Glutamatergic neuron (in vitro differentiated cells): Measurements from ENCODE around the gene TNRC18. TPM values are rescaled to one million over a fixed set of nuclear protein-coding genes. Genes with fewer than 3 reads are reported as not detected.
"Not testable (repeated sequence)": the region's sequence is repeated elsewhere in the genome, so short reads cannot be mapped to it uniquely, and the experiment has no call there.

ENCODE experiments used
- DNase-seq: peaks from one replicate; pipeline ENCODE4 v3.0.0; 2022
- H3K27ac Mint-ChIP-seq: one replicate; pipeline ENCODE4 v1.8.0; 2020; ENCODE audit warnings: mild to moderate bottlenecking, mixed read lengths, inconsistent platforms; ENCODE audit not compliant: unreplicated experiment
- H3K27me3 Mint-ChIP-seq: one replicate; pipeline ENCODE4 v1.8.0; 2020; ENCODE audit warnings: mild to moderate bottlenecking, moderate library complexity, mixed read lengths, inconsistent platforms; ENCODE audit not compliant: unreplicated experiment
- H3K36me3 Mint-ChIP-seq: one replicate; pipeline ENCODE4 v1.8.0; 2020; ENCODE audit warnings: mild to moderate bottlenecking, mixed read lengths, inconsistent platforms; ENCODE audit not compliant: unreplicated experiment
- H3K4me1 Mint-ChIP-seq: one replicate; pipeline ENCODE4 v1.8.0; 2020; ENCODE audit warnings: mild to moderate bottlenecking, low read depth, mixed read lengths, inconsistent platforms; ENCODE audit not compliant: unreplicated experiment
- H3K4me3 Mint-ChIP-seq: one replicate; pipeline ENCODE4 v1.8.0; 2020; ENCODE audit warnings: mild to moderate bottlenecking, mixed read lengths, inconsistent platforms; ENCODE audit not compliant: unreplicated experiment
- H3K9me3 Mint-ChIP-seq: one replicate; pipeline ENCODE4 v1.8.0; 2020; ENCODE audit warnings: mild to moderate bottlenecking, moderate library complexity, mixed read lengths, inconsistent platforms; ENCODE audit not compliant: unreplicated experiment
- total RNA-seq: library from RNA; stranded (reverse); fragmentation: NEBNext Ultra II Directional; extraction: Animal tissue kit (Norgen Biotek cat#: 25700); gene quantifications from one replicate; pipeline ENCODE4 v1.2.1, GENCODE V29; 2021; ENCODE audit not compliant: unreplicated experiment
- TF ChIP-seq, protein P1 (sequence below): fragments of 200-600 bp; sonication (generic); IDR thresholded peaks from one replicate; pipeline ENCODE4 v1.5.0; 2021; ENCODE audit not compliant: partially characterized antibody, unreplicated experiment

The TNRC18 gene
- total RNA-seq, 1 donor from 2014 or later = 54.6 TPM

DNA sequence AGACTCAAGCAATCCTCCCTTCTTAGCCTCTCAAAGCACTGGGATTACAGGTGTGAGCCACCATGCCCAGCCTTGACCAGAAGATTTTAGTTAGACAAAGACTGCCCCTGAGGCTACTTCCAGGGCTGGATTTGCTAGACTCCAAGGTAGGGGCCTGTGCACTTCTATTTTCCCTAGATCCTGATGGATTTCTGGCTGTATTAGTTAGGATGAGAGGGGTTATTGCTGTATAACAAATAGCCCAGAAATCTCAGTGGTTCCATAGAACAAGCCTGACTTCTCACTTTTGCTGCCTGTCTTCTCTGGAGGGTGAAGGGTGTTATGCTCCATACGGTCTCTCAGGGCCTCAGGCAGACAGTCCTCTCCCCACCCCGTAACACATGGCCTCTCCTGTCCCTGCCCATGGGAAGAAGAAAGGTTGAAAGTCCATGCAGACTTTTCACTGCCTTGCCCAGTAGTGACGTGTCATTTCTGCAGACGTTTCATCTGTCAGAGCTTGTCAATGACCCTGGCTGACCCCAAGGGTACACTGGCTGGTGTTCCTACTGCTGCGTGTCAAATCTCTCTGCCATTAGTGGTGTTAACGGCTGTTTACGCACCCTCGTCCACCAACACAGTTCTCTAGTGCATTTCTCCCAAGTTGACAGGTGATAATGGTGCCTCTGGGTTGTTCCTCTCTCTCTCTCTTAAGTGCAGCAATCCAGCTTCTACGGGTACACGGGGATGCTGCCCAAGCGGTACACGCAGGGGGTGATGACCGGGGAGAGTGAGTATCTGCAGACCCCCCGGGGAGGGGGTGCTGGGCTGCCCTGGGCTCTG is 129.3 kb downstream of the TNRC18 start:
- Mint-ChIP-seq H3K9me3 (peaks cover 4% of the 10 kb centered on the region), H3K36me3 (peaks cover 11% of the 10 kb centered on the region), H3K4me3 (no peak overlapping the region), H3K27me3 (peaks cover 13% of the 10 kb centered on the region), H3K4me1 (no peaks in the 10 kb centered on the region), H3K27ac (no peak overlapping the region)
- no peak for DNase-seq
- TF ChIP-seq, protein P1, sequence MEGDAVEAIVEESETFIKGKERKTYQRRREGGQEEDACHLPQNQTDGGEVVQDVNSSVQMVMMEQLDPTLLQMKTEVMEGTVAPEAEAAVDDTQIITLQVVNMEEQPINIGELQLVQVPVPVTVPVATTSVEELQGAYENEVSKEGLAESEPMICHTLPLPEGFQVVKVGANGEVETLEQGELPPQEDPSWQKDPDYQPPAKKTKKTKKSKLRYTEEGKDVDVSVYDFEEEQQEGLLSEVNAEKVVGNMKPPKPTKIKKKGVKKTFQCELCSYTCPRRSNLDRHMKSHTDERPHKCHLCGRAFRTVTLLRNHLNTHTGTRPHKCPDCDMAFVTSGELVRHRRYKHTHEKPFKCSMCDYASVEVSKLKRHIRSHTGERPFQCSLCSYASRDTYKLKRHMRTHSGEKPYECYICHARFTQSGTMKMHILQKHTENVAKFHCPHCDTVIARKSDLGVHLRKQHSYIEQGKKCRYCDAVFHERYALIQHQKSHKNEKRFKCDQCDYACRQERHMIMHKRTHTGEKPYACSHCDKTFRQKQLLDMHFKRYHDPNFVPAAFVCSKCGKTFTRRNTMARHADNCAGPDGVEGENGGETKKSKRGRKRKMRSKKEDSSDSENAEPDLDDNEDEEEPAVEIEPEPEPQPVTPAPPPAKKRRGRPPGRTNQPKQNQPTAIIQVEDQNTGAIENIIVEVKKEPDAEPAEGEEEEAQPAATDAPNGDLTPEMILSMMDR = no peak

DNA sequence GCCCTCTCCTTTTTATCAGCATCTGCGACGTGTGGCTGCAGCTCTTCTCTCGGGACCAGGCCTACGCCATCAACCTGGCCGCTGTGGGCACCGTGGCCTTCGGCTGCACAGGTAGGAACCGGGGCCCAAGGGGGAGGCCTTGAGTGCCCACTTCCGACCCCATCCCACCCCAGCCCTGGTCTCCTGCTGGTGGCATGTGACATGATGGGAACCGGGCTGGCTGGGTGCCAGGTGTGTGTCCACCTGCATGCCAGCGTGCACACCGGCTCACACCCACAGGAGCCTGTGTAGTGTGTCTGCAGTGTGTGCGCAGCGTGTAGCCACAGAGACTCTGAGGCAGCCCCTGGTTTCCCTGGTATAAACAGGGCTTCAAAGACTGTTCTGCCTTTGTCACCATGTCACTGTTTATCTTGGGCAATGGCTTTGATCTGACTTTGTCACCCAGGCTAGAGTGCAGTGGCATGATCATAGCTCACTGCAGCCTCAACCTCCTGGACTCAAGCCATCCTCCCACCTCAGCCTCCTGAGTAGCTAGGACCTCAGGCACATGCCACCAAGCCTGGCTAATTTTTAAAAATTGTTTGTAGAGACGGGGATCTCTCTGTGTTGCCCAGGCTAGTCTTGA is 131.8 kb downstream of the TNRC18 start:
- H3K27ac Mint-ChIP-seq = not testable (repeated sequence)
- peaks cover 11% of the 10 kb centered on the region for H3K36me3 Mint-ChIP-seq

DNA sequence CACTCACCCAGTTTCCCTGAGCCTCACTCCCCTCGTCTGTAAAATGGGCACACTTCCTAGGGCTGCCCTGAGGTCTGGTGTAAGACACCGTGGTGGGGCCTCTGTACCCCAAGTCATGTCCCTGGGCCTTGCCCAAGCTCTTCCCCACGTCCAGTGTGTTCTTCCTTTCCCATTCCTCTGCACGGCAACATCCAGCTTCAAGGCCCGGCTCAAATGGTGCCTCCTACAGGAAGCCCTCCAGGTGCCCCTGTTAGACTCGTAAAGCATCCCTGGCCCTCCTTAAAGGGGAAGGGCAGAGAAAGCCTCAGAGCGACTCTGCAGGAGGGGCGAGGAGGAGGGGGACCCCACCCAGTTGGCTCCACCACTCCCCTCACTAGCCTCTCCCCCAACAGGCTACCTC is 132.3 kb downstream of the TNRC18 start:
- H3K36me3 Mint-ChIP-seq = peaks cover 11% of the 10 kb centered on the region
- H3K4me3 Mint-ChIP-seq = no peak overlapping the region
- TF ChIP-seq, protein P1 = no peak
- DNase-seq = no peak
- no peaks in the 10 kb centered on the region for H3K4me1 Mint-ChIP-seq
- H3K27ac Mint-ChIP-seq = no peak overlapping the region
- H3K27me3 Mint-ChIP-seq = peaks cover 9% of the 10 kb centered on the region
- H3K9me3 Mint-ChIP-seq = no peaks in the 10 kb centered on the region

More for the DNA sequence above, 131.8 kb downstream of the TNRC18 start:
- not testable (repeated sequence) for DNase-seq, H3K9me3 Mint-ChIP-seq, H3K4me3 Mint-ChIP-seq, H3K27me3 Mint-ChIP-seq, H3K4me1 Mint-ChIP-seq

DNA sequence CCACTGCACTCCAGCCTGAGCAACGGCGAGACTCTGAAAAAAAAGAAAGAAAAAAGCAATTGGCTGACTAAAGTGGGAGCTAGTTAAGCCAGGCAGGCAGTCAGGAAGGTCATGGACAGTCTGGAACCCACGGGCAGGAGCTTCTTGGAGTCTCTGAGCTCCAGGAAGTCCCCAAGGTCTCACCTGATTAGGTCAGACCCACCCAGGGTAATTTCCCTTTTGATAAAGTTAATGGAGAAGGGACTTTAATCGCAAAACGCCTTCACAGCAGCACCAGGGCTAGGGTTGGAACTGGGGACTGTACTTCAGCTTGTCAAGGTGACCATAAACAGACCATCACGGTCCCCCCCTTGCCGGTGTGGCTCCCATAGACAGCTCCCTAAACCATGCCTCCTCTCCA is 134.3 kb downstream of the TNRC18 start:
- DNase-seq = no peak
- H3K27me3 Mint-ChIP-seq = peaks cover 6% of the 10 kb centered on the region
- TF ChIP-seq, protein P1 = no peak
- no peaks in the 10 kb centered on the region for H3K4me1 Mint-ChIP-seq
- H3K9me3 Mint-ChIP-seq = peaks cover 2% of the 10 kb centered on the region
- no peak overlapping the region for H3K27ac Mint-ChIP-seq
- peaks cover 2% of the 10 kb centered on the region for H3K36me3 Mint-ChIP-seq
- no peak overlapping the region for H3K4me3 Mint-ChIP-seq

DNA sequence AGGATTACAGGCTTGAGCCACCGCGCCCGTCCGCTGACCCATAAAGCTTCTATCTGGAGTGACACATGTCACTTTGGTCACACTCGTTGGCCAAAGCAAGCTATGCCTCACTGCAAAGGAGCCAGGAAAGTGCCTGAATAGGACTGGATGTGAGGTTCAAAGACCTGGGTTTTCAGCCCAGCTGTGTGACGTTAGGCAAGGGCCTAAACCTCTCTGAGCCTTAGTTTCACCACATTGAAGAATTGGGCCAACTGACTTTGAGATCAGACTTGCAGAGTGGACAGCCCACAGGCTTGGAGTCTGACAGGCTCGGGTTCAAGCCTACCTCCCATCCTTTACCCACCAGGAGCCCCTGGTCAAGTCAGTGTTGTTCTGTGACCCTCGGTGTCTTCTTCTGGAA is 135.1 kb downstream of the TNRC18 start:
- H3K4me3 Mint-ChIP-seq, H3K27me3 Mint-ChIP-seq, H3K4me1 Mint-ChIP-seq, H3K27ac Mint-ChIP-seq, H3K36me3 Mint-ChIP-seq, H3K9me3 Mint-ChIP-seq, DNase-seq: not testable (repeated sequence)

DNA sequence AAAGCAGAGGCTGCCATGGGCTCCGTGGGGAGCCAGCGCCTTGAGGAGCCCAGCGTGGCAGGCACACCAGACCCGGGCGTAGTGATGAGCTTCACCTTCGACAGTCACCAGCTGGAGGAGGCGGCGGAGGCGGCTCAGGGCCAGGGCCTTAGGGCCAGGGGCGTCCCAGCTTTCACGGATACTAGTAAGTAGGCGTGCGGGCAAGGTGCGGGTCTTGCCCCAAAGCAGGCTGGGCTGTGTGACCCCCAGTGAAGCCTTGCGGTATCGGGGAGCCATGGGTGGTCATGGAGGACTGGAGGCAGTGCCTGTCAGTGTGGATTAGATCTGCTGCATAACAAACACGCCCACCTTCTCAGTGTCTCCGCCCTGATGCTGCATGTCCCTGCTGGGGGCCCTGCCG is 135.8 kb downstream of the TNRC18 start:
- no peak overlapping the region for H3K4me3 Mint-ChIP-seq
- peaks cover 2% of the 10 kb centered on the region for H3K9me3 Mint-ChIP-seq
- H3K27me3 Mint-ChIP-seq = peaks cover 6% of the 10 kb centered on the region
- TF ChIP-seq, protein P1 = no peak
- no peaks in the 10 kb centered on the region for H3K36me3 Mint-ChIP-seq
- no peak for DNase-seq
- H3K4me1 Mint-ChIP-seq = no peaks in the 10 kb centered on the region
- no peak overlapping the region for H3K27ac Mint-ChIP-seq

DNA sequence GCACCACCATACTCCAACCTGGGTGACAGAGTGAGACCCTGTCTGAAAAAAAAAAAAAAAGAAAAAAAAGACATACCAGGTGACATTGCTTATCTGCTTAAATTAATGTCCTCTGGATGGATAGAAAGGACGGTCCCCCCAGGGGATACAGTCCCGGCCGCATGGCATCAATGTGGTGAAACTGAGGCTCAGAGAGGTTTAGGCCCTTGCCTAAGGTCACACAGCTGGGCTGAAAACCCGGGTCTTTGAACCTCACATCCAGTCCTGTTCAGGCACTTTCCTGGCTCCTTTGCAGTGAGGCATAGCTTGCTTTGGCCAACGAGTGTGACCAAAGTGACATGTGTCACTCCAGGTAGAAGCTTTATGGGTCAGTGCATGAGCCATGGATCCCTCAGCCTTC is 136.3 kb downstream of the TNRC18 start:
- H3K4me3 Mint-ChIP-seq, H3K9me3 Mint-ChIP-seq, H3K27ac Mint-ChIP-seq, H3K4me1 Mint-ChIP-seq, DNase-seq, H3K36me3 Mint-ChIP-seq, H3K27me3 Mint-ChIP-seq: not testable (repeated sequence)
